PC-9 (cell line): ENCODE measurements around the gene SHTN1.

Experiments used
- CTCF ChIP-seq: fragments of 200-600 bp; sonication (generic); conservative IDR thresholded peaks from 2 replicates; pipeline ENCODE4 v1.6.1; 2017; ENCODE audit warnings: mixed run types, antibody characterized with exemption, mild to moderate bottlenecking, moderate library complexity
- EZH2 ChIP-seq: fragments of 200-600 bp; sonication (generic); IDR thresholded peaks from 2 replicates; pipeline ENCODE4 v1.8.0; 2017; ENCODE audit warnings: antibody characterized with exemption, low read depth

DNA sequence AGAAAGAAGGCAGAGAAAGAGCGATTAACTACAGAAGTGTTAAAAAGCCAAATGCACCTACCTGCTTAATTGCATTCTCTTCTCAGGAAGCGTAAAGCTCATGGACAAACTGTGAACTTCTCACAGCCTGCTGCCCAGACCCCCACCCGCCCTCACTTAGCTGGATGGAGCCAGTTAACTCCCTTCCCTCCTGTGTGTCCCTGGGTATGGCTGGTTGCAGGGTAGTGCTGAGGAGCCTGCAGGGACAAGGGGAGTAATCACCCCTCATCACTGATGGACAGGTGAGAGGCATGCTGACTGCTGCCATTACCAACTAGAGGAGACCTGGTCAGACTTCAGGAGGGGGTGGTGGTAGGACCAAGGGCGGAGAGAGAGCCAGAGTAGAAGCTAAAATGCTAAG lies 118.2 kb downstream of the SHTN1 start:
- TF ChIP-seq EZH2 (no peak), CTCF (no peak)
